Neural cell (in vitro differentiated cells): ENCODE measurements around the gene PID1.

Experiments used
- CTCF ChIP-seq: fragments of 450-650 bp; IDR thresholded peaks from 2 replicates; pipeline ENCODE4 v1.5.1; 2014; ENCODE audit warnings: antibody characterized with exemption, mild to moderate bottlenecking, moderate library complexity; ENCODE audit not compliant: poor library complexity, severe bottlenecking
- EP300 ChIP-seq: fragments of 450-650 bp; conservative IDR thresholded peaks from 2 replicates; pipeline ENCODE4 v1.6.1; 2014; ENCODE audit warnings: antibody characterized with exemption, mild to moderate bottlenecking, moderate library complexity; ENCODE audit not compliant: poor library complexity, severe bottlenecking
- EZH2 ChIP-seq: fragments of 200-600, 300-800 bp; shearing (Covaris generic), sonication (generic); IDR thresholded peaks from 2 replicates; pipeline ENCODE4 v1.6.1; 2014; ENCODE audit warnings: antibody characterized with exemption, low read length, borderline replicate concordance, mild to moderate bottlenecking; ENCODE audit not compliant: insufficient read depth, poor library complexity, severe bottlenecking
- MXI1 ChIP-seq: fragments of 450-650 bp; conservative IDR thresholded peaks from 2 replicates; pipeline ENCODE4 v1.6.1; 2014; ENCODE audit warnings: antibody characterized with exemption, mild to moderate bottlenecking; ENCODE audit not compliant: poor library complexity, severe bottlenecking
- POLR2AphosphoS5 ChIP-seq: IDR thresholded peaks from 2 replicates; pipeline ENCODE4 v1.6.1; 2012
- RAD21 ChIP-seq: fragments of 450-650 bp; conservative IDR thresholded peaks from 2 replicates; pipeline ENCODE4 v1.6.1; 2014; ENCODE audit warnings: antibody characterized with exemption, mild to moderate bottlenecking, moderate library complexity
- SMC3 ChIP-seq: fragments of 450-650 bp; conservative IDR thresholded peaks from 2 replicates; pipeline ENCODE4 v1.6.1; 2014; ENCODE audit warnings: antibody characterized with exemption, mild to moderate bottlenecking, moderate library complexity; ENCODE audit not compliant: poor library complexity
- TAF1 ChIP-seq: IDR thresholded peaks from 2 replicates; pipeline ENCODE4 v1.6.1; 2012; ENCODE audit warnings: low read depth

GRCh38 chr2:229150317-229150716 is 120.8 kb downstream of the PID1 start:
- no peak for TF ChIP-seq EZH2
- no peak for TF ChIP-seq EP300
- no peak for TF ChIP-seq CTCF
- TF ChIP-seq TAF1 = no peak
- TF ChIP-seq RAD21 = no peak
- TF ChIP-seq POLR2AphosphoS5 = no peak
- TF ChIP-seq MXI1 = no peak
- no peak for TF ChIP-seq SMC3
